ENCODE data around the gene ACTG1.
A peak's percentile ranks its signal among the peaks of the same experiment; 100 is the strongest.

The ACTG1 gene

GRCh38 chr17:81518113-81518784, 5.7 kb upstream of the ACTG1 start:
- DNase-seq (ENCODE audit: low read depth): no peak

GRCh38 chr17:81517339-81518112, 4.9 kb upstream of the ACTG1 start:
- DNase-seq (ENCODE audit: low read depth): no peak

- no peak for DNase-seq (ENCODE audit: low read depth)
Observed at GRCh38 chr17:81517009-81517338, 4.4 kb upstream of the ACTG1 start.

GRCh38 chr17:81516439-81516838, 3.8 kb upstream of the ACTG1 start:
- DNase-seq (ENCODE audit: low read depth): no peak

- no peak for DNase-seq (ENCODE audit: low read depth)
Observed at GRCh38 chr17:81515530-81516041, 3.0 kb upstream of the ACTG1 start.

GRCh38 chr17:81514739-81515529, 2.3 kb upstream of the ACTG1 start:
- peak; percentile 47 for DNase-seq (ENCODE audit: low read depth)

GRCh38 chr17:81514489-81514738, 1.8 kb upstream of the ACTG1 start:
- no peak for DNase-seq (ENCODE audit: low read depth)

- no peak for DNase-seq (ENCODE audit: low read depth)
Observed at GRCh38 chr17:81513753-81514488, 1.3 kb upstream of the ACTG1 start.

GRCh38 chr17:81513372-81513752, 763 bp upstream of the ACTG1 start:
- peak; percentile 35 for DNase-seq (ENCODE audit: low read depth)

- DNase-seq (ENCODE audit: low read depth): peak; percentile 20
Observed at GRCh38 chr17:81511804-81512561, 616 bp downstream of the ACTG1 start.

GRCh38 chr17:81511554-81511803, 1.1 kb downstream of the ACTG1 start:
- DNase-seq (ENCODE audit: low read depth): no peak

GRCh38 chr17:81510785-81511553, 1.6 kb downstream of the ACTG1 start:
- DNase-seq (ENCODE audit: low read depth): no peak

- DNase-seq (ENCODE audit: low read depth): no peak
Observed at GRCh38 chr17:81509972-81510784, 2.4 kb downstream of the ACTG1 start.

- DNase-seq (ENCODE audit: low read depth): no peak
Observed at GRCh38 chr17:81509207-81509971, 3.2 kb downstream of the ACTG1 start.

GRCh38 chr17:81508639-81509206, 3.9 kb downstream of the ACTG1 start:
- peak; percentile 15 for DNase-seq (ENCODE audit: low read depth)

- no peak for DNase-seq (ENCODE audit: low read depth)
Observed at GRCh38 chr17:81503619-81504018, 9.0 kb downstream of the ACTG1 start.

- DNase-seq (ENCODE audit: low read depth): no peak
Observed at GRCh38 chr17:81502471-81503017, 10.1 kb downstream of the ACTG1 start.

GRCh38 chr17:81500047-81500446, 12.6 kb downstream of the ACTG1 start:
- DNase-seq (ENCODE audit: low read depth): no peak

- DNase-seq (ENCODE audit: low read depth): no peak
Observed at GRCh38 chr17:81499601-81499970, 13.0 kb downstream of the ACTG1 start.
